Measurements from ENCODE around the gene NSG2. TPM values are rescaled to one million over a fixed set of nuclear protein-coding genes. Genes with fewer than 3 reads are reported as not detected.
"Not testable (repeated sequence)": the region's sequence is repeated elsewhere in the genome, so short reads cannot be mapped to it uniquely, and the experiment has no call there.

NSG2 gene
- total and polyA plus RNA-seq, 4 donors, result 0.14 TPM; not detected in 3

- TF ChIP-seq TAF1 (conservative IDR thresholded peaks at IDR 0.05), result no peak
Observed at GRCh38 chr5:174145821-174146220, 100.3 kb downstream of the NSG2 start (continued).

DNA sequence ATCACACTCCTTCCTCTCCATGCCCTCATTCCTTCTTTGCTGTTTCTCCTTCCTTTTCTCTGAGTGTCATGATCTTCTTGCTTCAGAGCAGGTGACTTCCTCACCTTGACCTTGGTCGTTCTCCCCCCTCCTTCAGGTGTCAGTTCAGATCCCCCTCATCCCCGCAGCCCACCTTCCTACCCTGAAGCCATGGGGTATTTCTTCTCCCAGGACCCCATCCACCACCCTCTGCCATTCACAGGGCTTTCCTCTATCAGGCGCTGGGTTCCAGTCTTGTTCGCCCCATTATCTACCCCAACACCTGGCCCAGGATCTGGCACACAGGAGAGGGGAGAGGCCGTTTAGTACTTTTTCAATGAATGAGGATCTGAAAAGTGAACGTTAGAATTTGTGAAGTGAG lies 101.0 kb downstream of the NSG2 start:
- Histone ChIP-seq H3K9me3 (ENCODE audit: control insufficient read depth in 4 of 4, low read length in 3 of 4) (no peaks in the 10 kb centered on the region), H3K36me3 (ENCODE audit: control insufficient read depth in 4 of 4, insufficient read depth in 3 of 4, low read depth in 1 of 4, low read length in 3 of 4) (no peaks in the 10 kb centered on the region), H3K4me3 (ENCODE audit: low read depth in 1 of 3, low read length in 3 of 3) (no peak overlapping the region), H3K27me3 (ENCODE audit: control insufficient read depth in 4 of 4, insufficient read depth in 4 of 4, low read length in 3 of 4) (no peaks in the 10 kb centered on the region), H3K27ac (ENCODE audit: low read depth in 1 of 2, low read length in 2 of 2) (no peak overlapping the region), H3K9ac (ENCODE audit: low read depth in 1 of 2, low read length in 2 of 2) (no peak overlapping the region), H3K4me1 (ENCODE audit: control insufficient read depth in 4 of 4, insufficient read depth in 4 of 4, low read length in 3 of 4) (no peaks in the 10 kb centered on the region)
- no peak for DNase-seq (ENCODE audit: low spot score)
- TF ChIP-seq SP1 (IDR thresholded peaks at IDR 0.05), result no peak
- TF ChIP-seq FOXA2 (IDR thresholded peaks at IDR 0.05), result no peak
- TF ChIP-seq, protein P1, sequence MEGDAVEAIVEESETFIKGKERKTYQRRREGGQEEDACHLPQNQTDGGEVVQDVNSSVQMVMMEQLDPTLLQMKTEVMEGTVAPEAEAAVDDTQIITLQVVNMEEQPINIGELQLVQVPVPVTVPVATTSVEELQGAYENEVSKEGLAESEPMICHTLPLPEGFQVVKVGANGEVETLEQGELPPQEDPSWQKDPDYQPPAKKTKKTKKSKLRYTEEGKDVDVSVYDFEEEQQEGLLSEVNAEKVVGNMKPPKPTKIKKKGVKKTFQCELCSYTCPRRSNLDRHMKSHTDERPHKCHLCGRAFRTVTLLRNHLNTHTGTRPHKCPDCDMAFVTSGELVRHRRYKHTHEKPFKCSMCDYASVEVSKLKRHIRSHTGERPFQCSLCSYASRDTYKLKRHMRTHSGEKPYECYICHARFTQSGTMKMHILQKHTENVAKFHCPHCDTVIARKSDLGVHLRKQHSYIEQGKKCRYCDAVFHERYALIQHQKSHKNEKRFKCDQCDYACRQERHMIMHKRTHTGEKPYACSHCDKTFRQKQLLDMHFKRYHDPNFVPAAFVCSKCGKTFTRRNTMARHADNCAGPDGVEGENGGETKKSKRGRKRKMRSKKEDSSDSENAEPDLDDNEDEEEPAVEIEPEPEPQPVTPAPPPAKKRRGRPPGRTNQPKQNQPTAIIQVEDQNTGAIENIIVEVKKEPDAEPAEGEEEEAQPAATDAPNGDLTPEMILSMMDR (IDR thresholded peaks at IDR 0.05; ENCODE audit: low read depth, low read length, missing input control), result no peak
- TF ChIP-seq NR2F2 (IDR thresholded peaks at IDR 0.05), result no peak
- TF ChIP-seq RAD21 (IDR thresholded peaks at IDR 0.05), result no peak
- 59% methylated on average over 6 of the region's 6 CpGs for WGBS

GRCh38 chr5:174147012-174147411 lies 101.5 kb downstream of the NSG2 start:
- not testable (repeated sequence) for H3K4me1 ChIP-seq (ENCODE audit: control insufficient read depth in 4 of 4, insufficient read depth in 4 of 4, low read length in 3 of 4); H3K27me3 ChIP-seq (ENCODE audit: control insufficient read depth in 4 of 4, insufficient read depth in 4 of 4, low read length in 3 of 4); H3K4me3 ChIP-seq (ENCODE audit: low read depth in 1 of 3, low read length in 3 of 3); DNase-seq (ENCODE audit: low spot score); H3K9me3 ChIP-seq (ENCODE audit: control insufficient read depth in 4 of 4, low read length in 3 of 4); H3K36me3 ChIP-seq (ENCODE audit: control insufficient read depth in 4 of 4, insufficient read depth in 3 of 4, low read depth in 1 of 4, low read length in 3 of 4); H3K9ac ChIP-seq (ENCODE audit: low read depth in 1 of 2, low read length in 2 of 2); H3K27ac ChIP-seq (ENCODE audit: low read depth in 1 of 2, low read length in 2 of 2)
- WGBS, result 60% methylated on average over 1 of the region's 1 CpG

DNA sequence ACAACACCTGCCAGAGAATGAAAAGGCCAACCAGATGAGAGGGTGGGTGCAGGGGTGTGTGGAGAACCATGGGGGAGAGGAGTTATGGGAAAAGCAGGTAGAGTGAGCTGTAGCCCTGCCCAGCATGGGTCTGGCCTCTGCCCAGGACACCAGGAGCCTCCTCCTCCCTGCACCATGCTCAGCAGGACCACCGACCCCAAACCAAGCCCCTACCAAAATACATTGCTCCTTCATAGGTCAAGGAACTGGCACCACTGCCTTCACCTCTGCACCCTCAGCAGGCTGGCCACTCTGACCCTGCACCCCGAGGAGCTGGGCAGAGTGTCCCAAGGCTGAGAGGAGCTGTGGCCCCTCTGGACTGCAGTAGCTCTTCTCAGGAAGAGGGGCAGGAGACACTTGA lies 102.0 kb downstream of the NSG2 start:
- 46% methylated on average over 2 of the region's 2 CpGs for WGBS
- Histone ChIP-seq H3K4me3 (ENCODE audit: low read depth in 1 of 3, low read length in 3 of 3) (no peak overlapping the region), H3K9ac (ENCODE audit: low read depth in 1 of 2, low read length in 2 of 2) (no peak overlapping the region), H3K36me3 (ENCODE audit: control insufficient read depth in 4 of 4, insufficient read depth in 3 of 4, low read depth in 1 of 4, low read length in 3 of 4) (no peaks in the 10 kb centered on the region), H3K9me3 (ENCODE audit: control insufficient read depth in 4 of 4, low read length in 3 of 4) (no peaks in the 10 kb centered on the region), H3K4me1 (ENCODE audit: control insufficient read depth in 4 of 4, insufficient read depth in 4 of 4, low read length in 3 of 4) (no peaks in the 10 kb centered on the region), H3K27me3 (ENCODE audit: control insufficient read depth in 4 of 4, insufficient read depth in 4 of 4, low read length in 3 of 4) (no peaks in the 10 kb centered on the region), H3K27ac (ENCODE audit: low read depth in 1 of 2, low read length in 2 of 2) (no peak overlapping the region)
- TF ChIP-seq EGR1 (IDR thresholded peaks at IDR 0.05; ENCODE audit: low read depth in 2 of 2), result no peak
- TF ChIP-seq TAF1 (conservative IDR thresholded peaks at IDR 0.05), result no peak
- no peak for TF ChIP-seq FOXA2 (IDR thresholded peaks at IDR 0.05)
- no peak for TF ChIP-seq NR2F2 (IDR thresholded peaks at IDR 0.05)
- DNase-seq (ENCODE audit: low spot score), result no peak

DNA sequence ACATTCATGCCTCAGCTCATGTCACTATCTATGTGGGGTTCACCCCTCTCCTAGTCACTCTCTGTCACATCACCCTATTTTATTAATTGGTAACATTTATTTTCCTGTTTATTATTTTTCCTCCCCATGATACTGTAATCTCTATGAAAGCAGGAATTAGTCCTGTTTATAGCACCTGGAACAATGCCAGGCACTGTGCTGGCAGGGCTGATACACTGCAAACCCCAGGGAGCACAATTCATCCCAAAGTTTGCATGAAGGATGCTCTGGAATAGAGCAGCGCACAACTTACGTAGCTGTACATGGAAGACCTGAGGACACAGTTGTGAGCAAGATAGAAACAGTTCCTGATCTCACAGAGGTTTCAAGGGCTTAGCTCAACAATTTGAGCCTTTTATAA lies 103.2 kb downstream of the NSG2 start:
- Histone ChIP-seq H3K4me1 (ENCODE audit: control insufficient read depth in 4 of 4, insufficient read depth in 4 of 4, low read length in 3 of 4) (no peaks in the 10 kb centered on the region), H3K4me3 (ENCODE audit: low read depth in 1 of 3, low read length in 3 of 3) (no peak overlapping the region), H3K9ac (ENCODE audit: low read depth in 1 of 2, low read length in 2 of 2) (no peak overlapping the region), H3K9me3 (ENCODE audit: control insufficient read depth in 4 of 4, low read length in 3 of 4) (no peaks in the 10 kb centered on the region), H3K36me3 (ENCODE audit: control insufficient read depth in 4 of 4, insufficient read depth in 3 of 4, low read depth in 1 of 4, low read length in 3 of 4) (no peaks in the 10 kb centered on the region), H3K27me3 (ENCODE audit: control insufficient read depth in 4 of 4, insufficient read depth in 4 of 4, low read length in 3 of 4) (no peaks in the 10 kb centered on the region), H3K27ac (ENCODE audit: low read depth in 1 of 2, low read length in 2 of 2) (no peak overlapping the region)
- TF ChIP-seq HNF4A (conservative IDR thresholded peaks at IDR 0.05) (no peak), FOXA2 (IDR thresholded peaks at IDR 0.05) (no peak), YY1 (IDR thresholded peaks at IDR 0.05) (no peak), RAD21 (IDR thresholded peaks at IDR 0.05) (no peak), REST (IDR thresholded peaks at IDR 0.05) (no peak), SP1 (IDR thresholded peaks at IDR 0.05) (no peak), MAX (IDR thresholded peaks at IDR 0.05) (no peak)
- TF ChIP-seq, protein P2, sequence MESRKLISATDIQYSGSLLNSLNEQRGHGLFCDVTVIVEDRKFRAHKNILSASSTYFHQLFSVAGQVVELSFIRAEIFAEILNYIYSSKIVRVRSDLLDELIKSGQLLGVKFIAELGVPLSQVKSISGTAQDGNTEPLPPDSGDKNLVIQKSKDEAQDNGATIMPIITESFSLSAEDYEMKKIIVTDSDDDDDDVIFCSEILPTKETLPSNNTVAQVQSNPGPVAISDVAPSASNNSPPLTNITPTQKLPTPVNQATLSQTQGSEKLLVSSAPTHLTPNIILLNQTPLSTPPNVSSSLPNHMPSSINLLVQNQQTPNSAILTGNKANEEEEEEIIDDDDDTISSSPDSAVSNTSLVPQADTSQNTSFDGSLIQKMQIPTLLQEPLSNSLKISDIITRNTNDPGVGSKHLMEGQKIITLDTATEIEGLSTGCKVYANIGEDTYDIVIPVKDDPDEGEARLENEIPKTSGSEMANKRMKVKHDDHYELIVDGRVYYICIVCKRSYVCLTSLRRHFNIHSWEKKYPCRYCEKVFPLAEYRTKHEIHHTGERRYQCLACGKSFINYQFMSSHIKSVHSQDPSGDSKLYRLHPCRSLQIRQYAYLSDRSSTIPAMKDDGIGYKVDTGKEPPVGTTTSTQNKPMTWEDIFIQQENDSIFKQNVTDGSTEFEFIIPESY (IDR thresholded peaks at IDR 0.05), result no peak
- 92% methylated on average over 2 of the region's 2 CpGs for WGBS
- no peak for DNase-seq (ENCODE audit: low spot score)
